Endothelial cell (in vitro differentiated cells): Measurements from ENCODE around the gene H6PD. TPM values are rescaled to one million over a fixed set of nuclear protein-coding genes. Genes with fewer than 3 reads are reported as not detected.

ENCODE experiments used
- DNase-seq: peaks from one replicate; pipeline ENCODE4 v3.0.0; 2021; ENCODE audit warnings: low spot score
- H3K27ac Mint-ChIP-seq: one replicate; pipeline ENCODE4 v1.8.0; 2021; ENCODE audit warnings: mixed read lengths, inconsistent platforms; ENCODE audit not compliant: unreplicated experiment
- H3K27me3 Mint-ChIP-seq: one replicate; pipeline ENCODE4 v1.8.0; 2021; ENCODE audit warnings: mild to moderate bottlenecking, moderate library complexity, mixed read lengths, inconsistent platforms; ENCODE audit not compliant: unreplicated experiment
- H3K36me3 Mint-ChIP-seq: one replicate; pipeline ENCODE4 v1.8.0; 2021; ENCODE audit warnings: mild to moderate bottlenecking, low read depth, mixed read lengths, inconsistent platforms; ENCODE audit not compliant: unreplicated experiment
- H3K4me1 Mint-ChIP-seq: one replicate; pipeline ENCODE4 v1.8.0; 2021; ENCODE audit warnings: mild to moderate bottlenecking, mixed read lengths, inconsistent platforms; ENCODE audit not compliant: unreplicated experiment
- H3K4me3 Mint-ChIP-seq: one replicate; pipeline ENCODE4 v1.8.0; 2021; ENCODE audit warnings: mild to moderate bottlenecking, mixed read lengths, inconsistent platforms; ENCODE audit not compliant: unreplicated experiment
- H3K9me3 Mint-ChIP-seq: one replicate; pipeline ENCODE4 v1.8.0; 2021; ENCODE audit warnings: mixed read lengths, inconsistent platforms; ENCODE audit not compliant: unreplicated experiment
- total RNA-seq: library from RNA; stranded (reverse); fragmentation: NEBNext Ultra II Directional; extraction: Animal tissue kit (Norgen Biotek cat#: 25700); gene quantifications from one replicate; pipeline ENCODE4 v1.2.1, GENCODE V29; 2021; ENCODE audit not compliant: unreplicated experiment
- TF ChIP-seq, protein P1 (sequence below): fragments of 200-600 bp; sonication (generic); IDR thresholded peaks from one replicate; pipeline ENCODE4 v1.5.0; 2021; ENCODE audit warnings: antibody characterized with exemption; ENCODE audit not compliant: unreplicated experiment

Gene H6PD
- total RNA-seq, 1 donor from 2014 or later, result 18.6 TPM

DNA sequence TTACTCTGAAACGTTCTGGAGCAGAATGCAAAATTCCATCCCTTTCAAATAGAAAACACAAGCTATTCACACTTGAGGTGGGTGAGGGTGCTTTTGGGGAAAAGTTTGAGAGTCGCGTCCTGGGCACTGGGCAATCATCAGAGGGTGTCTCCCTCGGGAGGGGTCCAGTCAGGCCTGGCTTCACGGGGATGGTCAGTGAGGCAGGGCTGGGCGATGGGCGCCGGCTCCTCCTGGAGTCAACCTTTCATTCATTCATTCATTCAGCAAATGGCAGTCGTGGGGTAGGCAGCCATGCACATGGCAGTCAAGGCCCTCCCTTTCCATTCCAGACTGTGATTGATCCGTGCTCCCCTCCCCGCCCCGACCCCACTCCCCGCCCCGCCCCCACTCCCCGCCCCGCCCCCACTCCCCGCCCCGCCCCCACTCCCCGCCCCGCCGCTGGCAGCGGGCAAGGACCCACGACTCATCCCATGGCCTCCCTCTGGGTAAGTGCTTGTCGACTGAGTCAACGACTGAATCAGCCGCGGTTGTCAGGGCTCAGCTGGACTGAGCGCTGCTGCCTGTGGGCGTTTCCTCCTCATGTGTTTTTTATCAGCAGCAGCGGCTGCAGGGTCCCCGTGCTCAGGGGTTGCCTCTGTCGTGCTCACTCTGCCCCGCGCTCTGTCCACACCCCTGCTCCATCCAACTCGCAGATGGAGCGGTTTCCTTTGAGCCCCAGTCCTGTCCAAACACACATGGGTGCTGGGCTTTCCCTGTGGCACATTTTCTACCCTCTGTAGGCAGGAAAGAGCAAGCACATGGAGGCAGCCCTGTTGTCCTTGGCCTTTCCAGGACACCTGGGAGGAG lies 45.7 kb downstream of the H6PD start:
- no peak for DNase-seq
- Mint-ChIP-seq H3K36me3 (no peaks in the 10 kb centered on the region), H3K4me1 (peaks cover 10% of the 10 kb centered on the region), H3K4me3 (no peak overlapping the region), H3K27me3 (peaks cover 16% of the 10 kb centered on the region), H3K9me3 (no peaks in the 10 kb centered on the region), H3K27ac (no peak overlapping the region)
- TF ChIP-seq, protein P1, sequence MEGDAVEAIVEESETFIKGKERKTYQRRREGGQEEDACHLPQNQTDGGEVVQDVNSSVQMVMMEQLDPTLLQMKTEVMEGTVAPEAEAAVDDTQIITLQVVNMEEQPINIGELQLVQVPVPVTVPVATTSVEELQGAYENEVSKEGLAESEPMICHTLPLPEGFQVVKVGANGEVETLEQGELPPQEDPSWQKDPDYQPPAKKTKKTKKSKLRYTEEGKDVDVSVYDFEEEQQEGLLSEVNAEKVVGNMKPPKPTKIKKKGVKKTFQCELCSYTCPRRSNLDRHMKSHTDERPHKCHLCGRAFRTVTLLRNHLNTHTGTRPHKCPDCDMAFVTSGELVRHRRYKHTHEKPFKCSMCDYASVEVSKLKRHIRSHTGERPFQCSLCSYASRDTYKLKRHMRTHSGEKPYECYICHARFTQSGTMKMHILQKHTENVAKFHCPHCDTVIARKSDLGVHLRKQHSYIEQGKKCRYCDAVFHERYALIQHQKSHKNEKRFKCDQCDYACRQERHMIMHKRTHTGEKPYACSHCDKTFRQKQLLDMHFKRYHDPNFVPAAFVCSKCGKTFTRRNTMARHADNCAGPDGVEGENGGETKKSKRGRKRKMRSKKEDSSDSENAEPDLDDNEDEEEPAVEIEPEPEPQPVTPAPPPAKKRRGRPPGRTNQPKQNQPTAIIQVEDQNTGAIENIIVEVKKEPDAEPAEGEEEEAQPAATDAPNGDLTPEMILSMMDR, result no peak

- H3K27me3 Mint-ChIP-seq, result peaks cover 16% of the 10 kb centered on the region
- peaks cover 2% of the 10 kb centered on the region for H3K36me3 Mint-ChIP-seq
- no peaks in the 10 kb centered on the region for H3K9me3 Mint-ChIP-seq
- peaks cover 10% of the 10 kb centered on the region for H3K4me1 Mint-ChIP-seq
- no peak for DNase-seq
- TF ChIP-seq, protein P1, result no peak
- no peak overlapping the region for H3K27ac Mint-ChIP-seq
- no peak overlapping the region for H3K4me3 Mint-ChIP-seq
Measured at GRCh38 chr1:9281071-9281827, 46.7 kb downstream of the H6PD start.

- Mint-ChIP-seq H3K27me3 (peaks cover 16% of the 10 kb centered on the region), H3K4me1 (peaks cover 10% of the 10 kb centered on the region), H3K36me3 (peaks cover 7% of the 10 kb centered on the region), H3K9me3 (no peaks in the 10 kb centered on the region), H3K4me3 (no peak overlapping the region), H3K27ac (no peak overlapping the region)
- TF ChIP-seq, protein P1, result no peak
- no peak for DNase-seq
Measured at GRCh38 chr1:9281908-9282695, 47.5 kb downstream of the H6PD start.

DNA sequence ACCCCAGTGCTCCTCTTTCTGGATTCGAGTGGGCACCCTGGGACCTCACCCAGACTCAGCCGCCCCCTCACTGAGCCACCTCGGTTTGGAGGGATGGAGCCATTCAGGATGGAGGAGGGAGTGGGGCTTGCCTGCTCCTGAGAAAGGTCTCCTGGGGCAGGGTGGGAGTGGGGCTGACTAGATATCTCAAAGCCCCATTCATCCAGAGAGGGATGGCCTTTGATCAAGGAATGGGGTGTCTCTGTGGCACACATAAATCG lies 48.1 kb downstream of the H6PD start:
- H3K27me3 Mint-ChIP-seq, result peaks cover 16% of the 10 kb centered on the region
- DNase-seq, result no peak
- TF ChIP-seq, protein P1, result no peak
- no peak overlapping the region for H3K4me3 Mint-ChIP-seq
- peaks cover 10% of the 10 kb centered on the region for H3K4me1 Mint-ChIP-seq
- peaks cover 7% of the 10 kb centered on the region for H3K36me3 Mint-ChIP-seq
- H3K9me3 Mint-ChIP-seq, result no peaks in the 10 kb centered on the region
- H3K27ac Mint-ChIP-seq, result no peak overlapping the region
